Prostate gland (tissue), 2 donors: ENCODE data around the gene UST.

Source experiments
- POLR2A ChIP-seq: fragments of 450-650 bp; IDR thresholded peaks from one replicate; pipeline ENCODE4 v1.6.1; 2016; ENCODE audit warnings: antibody characterized with exemption, mild to moderate bottlenecking
- TF ChIP-seq, protein P1 (sequence below), 4 experiments: fragments of 200-600 bp in 2 of 4; fragments of 450-650 bp in 2 of 4; sonication (generic) in 2 of 4; IDR thresholded peaks; 1 replicate in 3 of 4; 2 replicates in 1 of 4; pipeline ENCODE4 v1.5.1; 2016 to 2019; ENCODE audit warnings: antibody characterized with exemption in 4 of 4, mild to moderate bottlenecking in 2 of 4, moderate library complexity in 2 of 4

GRCh38 chr6:149020319-149020718 is 273.5 kb downstream of the UST start:
- no peak for TF ChIP-seq POLR2A
- TF ChIP-seq, protein P1, sequence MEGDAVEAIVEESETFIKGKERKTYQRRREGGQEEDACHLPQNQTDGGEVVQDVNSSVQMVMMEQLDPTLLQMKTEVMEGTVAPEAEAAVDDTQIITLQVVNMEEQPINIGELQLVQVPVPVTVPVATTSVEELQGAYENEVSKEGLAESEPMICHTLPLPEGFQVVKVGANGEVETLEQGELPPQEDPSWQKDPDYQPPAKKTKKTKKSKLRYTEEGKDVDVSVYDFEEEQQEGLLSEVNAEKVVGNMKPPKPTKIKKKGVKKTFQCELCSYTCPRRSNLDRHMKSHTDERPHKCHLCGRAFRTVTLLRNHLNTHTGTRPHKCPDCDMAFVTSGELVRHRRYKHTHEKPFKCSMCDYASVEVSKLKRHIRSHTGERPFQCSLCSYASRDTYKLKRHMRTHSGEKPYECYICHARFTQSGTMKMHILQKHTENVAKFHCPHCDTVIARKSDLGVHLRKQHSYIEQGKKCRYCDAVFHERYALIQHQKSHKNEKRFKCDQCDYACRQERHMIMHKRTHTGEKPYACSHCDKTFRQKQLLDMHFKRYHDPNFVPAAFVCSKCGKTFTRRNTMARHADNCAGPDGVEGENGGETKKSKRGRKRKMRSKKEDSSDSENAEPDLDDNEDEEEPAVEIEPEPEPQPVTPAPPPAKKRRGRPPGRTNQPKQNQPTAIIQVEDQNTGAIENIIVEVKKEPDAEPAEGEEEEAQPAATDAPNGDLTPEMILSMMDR (IDR thresholded peaks at IDR 0.05) = no peak
